IPS DF 19.7 (cell line): Measurements from ENCODE around the gene FAS.

Source experiments
- DNase-seq: peaks from one replicate; pipeline ENCODE4 v3.0.0-alpha.2; 2013; ENCODE audit warnings: low read depth, low spot score

FAS gene

DNA sequence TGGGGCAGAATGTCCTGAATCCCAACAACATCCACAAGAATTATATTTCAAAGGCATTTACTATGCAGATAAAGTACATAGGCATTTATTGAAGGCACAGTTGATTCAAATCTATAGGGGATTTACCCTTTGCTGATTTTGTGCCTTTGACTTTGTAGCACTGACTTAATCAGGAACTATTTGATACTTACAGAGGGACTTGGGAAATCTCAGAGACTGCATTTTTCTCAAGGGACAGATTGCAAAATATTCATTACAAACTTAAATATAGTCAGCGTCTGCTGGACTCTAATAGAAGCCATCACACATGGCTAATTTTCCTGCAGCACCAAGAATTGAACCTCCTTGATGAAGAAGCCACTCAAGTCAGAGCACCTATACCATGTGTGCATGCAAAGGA is 44.9 kb downstream of the FAS start:
- DNase-seq = no peak

DNA sequence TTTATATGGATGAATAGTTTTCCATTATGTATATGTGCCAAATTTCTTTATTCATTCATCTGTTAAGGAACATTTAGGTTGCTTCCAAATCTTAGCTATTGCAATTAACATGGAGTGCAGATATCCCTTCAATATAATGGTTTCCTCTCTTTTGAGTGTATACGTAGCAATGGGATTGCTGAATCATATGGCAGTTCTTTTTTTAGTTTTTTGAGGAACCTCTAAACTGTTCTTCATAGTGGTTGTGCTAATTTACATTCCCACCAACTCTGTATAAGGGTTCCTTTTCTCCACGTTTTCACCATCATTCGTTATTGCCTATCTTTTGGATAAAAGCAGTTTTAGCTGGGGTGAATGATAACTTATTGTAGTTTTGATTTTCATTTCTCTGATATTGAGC is 46.5 kb downstream of the FAS start:
- no peak for DNase-seq

GRCh38 chr10:89042562-89042961 is 52.0 kb downstream of the FAS start:
- no peak for DNase-seq

DNA sequence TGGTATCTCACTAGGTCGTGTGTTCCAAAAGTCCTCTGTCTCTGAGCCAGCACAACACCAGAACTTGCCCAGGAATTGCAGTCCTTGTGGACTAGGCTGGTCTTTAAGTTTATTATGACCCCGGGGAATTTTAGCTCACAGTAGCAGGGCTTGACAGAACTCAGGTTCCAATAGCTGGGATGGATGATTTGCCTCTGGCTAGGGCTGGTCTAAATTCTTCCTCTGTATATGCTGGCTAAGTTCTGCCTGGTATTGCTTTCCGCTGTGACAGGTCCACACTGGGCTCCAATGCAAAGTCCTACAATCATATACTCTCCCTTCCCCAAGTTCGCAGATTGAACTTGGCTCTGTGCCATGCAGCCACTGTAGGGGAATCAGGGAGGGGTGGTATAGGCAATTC is 52.5 kb downstream of the FAS start:
- DNase-seq = no peak

GRCh38 chr10:89047397-89047796 is 56.8 kb downstream of the FAS start:
- no peak for DNase-seq

- DNase-seq = no peak
Measured at GRCh38 chr10:89051593-89051992, 61.0 kb downstream of the FAS start.

- no peak for DNase-seq
Measured at GRCh38 chr10:89053555-89053954, 63.0 kb downstream of the FAS start.

DNA sequence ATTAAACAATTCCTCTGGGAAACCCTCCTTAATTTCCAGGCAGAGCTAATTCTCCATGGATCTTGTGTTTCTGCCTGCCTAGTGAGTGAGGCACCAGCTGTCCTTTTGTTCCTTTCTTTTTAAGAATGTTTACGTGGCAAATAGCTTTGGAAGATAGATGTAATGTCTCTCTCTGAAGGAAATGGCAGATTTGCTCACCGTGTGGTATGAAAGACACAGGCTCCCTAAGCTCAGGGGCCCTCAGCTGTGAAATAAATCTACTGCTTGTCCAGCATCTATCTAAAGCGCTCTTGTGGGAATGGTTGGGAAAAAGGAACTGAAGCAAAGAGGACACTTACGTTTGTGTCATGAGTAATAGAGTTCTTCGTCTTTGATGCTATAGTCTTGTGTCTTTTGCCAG is 64.6 kb downstream of the FAS start:
- no peak for DNase-seq

GRCh38 chr10:89062861-89063260 is 72.3 kb downstream of the FAS start:
- no peak for DNase-seq

DNA sequence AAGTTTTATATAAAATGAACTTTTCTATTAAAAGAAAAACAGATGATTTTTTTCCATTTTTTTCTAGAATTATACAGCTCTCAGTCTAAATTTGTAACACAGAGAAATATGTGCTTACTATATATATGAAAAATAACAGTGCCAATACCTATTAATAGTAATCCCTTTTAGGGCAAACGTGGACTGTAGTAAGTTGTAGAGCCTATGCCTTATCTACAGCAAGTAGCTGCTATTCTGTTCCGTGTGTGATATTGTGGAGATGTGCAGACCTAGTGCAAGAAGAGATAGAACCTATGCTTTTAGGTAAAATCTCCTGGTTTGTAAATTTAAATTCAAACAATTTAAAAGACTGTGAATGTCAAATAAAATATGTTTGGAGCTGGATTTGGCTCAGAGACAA is 72.9 kb downstream of the FAS start:
- no peak for DNase-seq

DNA sequence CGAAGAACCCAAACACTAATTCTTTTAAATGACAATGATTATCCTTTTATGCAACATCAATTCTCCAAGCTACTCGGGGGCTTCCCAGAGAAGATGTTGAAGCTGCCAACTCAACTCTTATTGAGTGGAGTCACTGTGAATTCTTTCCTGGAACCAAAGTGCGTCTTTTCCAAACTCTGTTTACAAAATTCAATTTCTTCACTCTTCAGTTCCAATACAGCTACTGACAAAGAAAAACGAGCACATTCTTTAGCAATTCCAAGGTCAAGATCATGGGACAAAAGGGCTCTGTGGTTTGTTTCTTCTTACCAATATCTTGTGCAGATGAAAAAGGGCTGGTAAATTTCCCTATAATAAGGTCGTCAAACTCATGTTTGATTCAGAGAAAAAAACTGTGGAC is 74.2 kb downstream of the FAS start:
- DNase-seq = no peak
